CD14-positive monocyte (primary cell): ENCODE results near the gene PHC3. TPM values are rescaled to one million over a fixed set of nuclear protein-coding genes. Genes with fewer than 3 reads are reported as not detected.
A peak's percentile ranks its signal among the peaks of the same experiment; 100 is the strongest.

ENCODE experiments used
- DNase-seq, 3 donors: peaks; one replicate each; pipeline ENCODE4 v3.0.0-alpha.2; 2011 to 2022
- H2AFZ ChIP-seq: 2 replicates; pipeline ENCODE4 v1.6.0; 2012; ENCODE audit warnings: mild to moderate bottlenecking, low read depth, low read length, inconsistent platforms; ENCODE audit not compliant: insufficient read depth, poor library complexity, severe bottlenecking
- H3K27ac ChIP-seq, 2 donors: 1 replicate in 1 of 2; 2 replicates in 1 of 2; pipeline ENCODE4 v1.5.1; 2012 to 2013; ENCODE audit warnings: low read length in 2 of 2, control low read depth in 1 of 2, inconsistent platforms in 1 of 2, low read depth in 1 of 2, mild to moderate bottlenecking in 1 of 2
- H3K27me3 ChIP-seq, 2 donors: one replicate each; pipeline versions ENCODE4 v1.6.0 to v1.6.1; 2011 to 2013; ENCODE audit warnings: low read length in 2 of 2; ENCODE audit not compliant: control insufficient read depth in 2 of 2, insufficient read depth in 2 of 2
- H3K36me3 ChIP-seq, 2 donors: replicated peaks in 1 of 2; 1 replicate in 1 of 2; 2 replicates in 1 of 2; pipeline versions ENCODE4 v1.5.1 to v1.6.1; 2012 to 2013; ENCODE audit warnings: low read length in 2 of 2, control low read depth in 1 of 2, inconsistent platforms in 1 of 2, mild to moderate bottlenecking in 1 of 2; ENCODE audit not compliant: insufficient read depth in 2 of 2, control insufficient read depth in 1 of 2
- H3K4me1 ChIP-seq, 2 donors: 1 replicate in 1 of 2; 2 replicates in 1 of 2; pipeline versions ENCODE4 v1.5.1 to v1.6.1; 2012 to 2013; ENCODE audit warnings: low read length in 2 of 2, control low read depth in 1 of 2, inconsistent platforms in 1 of 2, mild to moderate bottlenecking in 1 of 2, moderate library complexity in 1 of 2; ENCODE audit not compliant: insufficient read depth in 2 of 2, control insufficient read depth in 1 of 2
- H3K4me2 ChIP-seq: replicated peaks from 2 replicates; pipeline ENCODE3; 2012; ENCODE audit warnings: low read length, moderate library complexity, mild to moderate bottlenecking; ENCODE audit not compliant: poor library complexity, severe bottlenecking; ENCODE audit errors: extremely low read depth
- H3K4me3 ChIP-seq, 3 experiments: fragments of 200-600 bp in 1 of 3; sonication (generic) in 1 of 3; replicated peaks in 1 of 3; 1 replicate in 2 of 3; 2 replicates in 1 of 3; pipeline ENCODE4 v1.5.1; 2011 to 2013; ENCODE audit warnings: low read length in 3 of 3, mild to moderate bottlenecking in 3 of 3, control low read depth in 2 of 3, low read depth in 2 of 3, inconsistent platforms in 1 of 3, moderate library complexity in 1 of 3
- H3K79me2 ChIP-seq: 2 replicates; pipeline ENCODE4 v1.6.0; 2012; ENCODE audit warnings: mild to moderate bottlenecking, control low read depth, inconsistent platforms, low read length, moderate library complexity; ENCODE audit not compliant: insufficient read depth
- H3K9ac ChIP-seq: 2 replicates; pipeline ENCODE4 v1.6.0; 2017; ENCODE audit warnings: low read length, mild to moderate bottlenecking; ENCODE audit not compliant: insufficient read depth, poor library complexity, severe bottlenecking
- H3K9me3 ChIP-seq, 2 donors: replicated peaks in 1 of 2; 1 replicate in 1 of 2; 2 replicates in 1 of 2; pipeline versions ENCODE4 v1.5.1 to v1.6.1; 2012 to 2013; ENCODE audit warnings: low read length in 2 of 2, control low read depth in 1 of 2; ENCODE audit not compliant: control insufficient read depth in 1 of 2, insufficient read depth in 1 of 2
- H4K20me1 ChIP-seq: 2 replicates; pipeline ENCODE4 v1.6.0; 2012; ENCODE audit warnings: mild to moderate bottlenecking, low read length, control low read depth, moderate library complexity; ENCODE audit not compliant: insufficient read depth
- H3K27ac Mint-ChIP-seq, 7 donors: one replicate each; pipeline ENCODE4 v1.8.0; 2020; ENCODE audit warnings: mild to moderate bottlenecking in 7 of 7, mixed read lengths in 7 of 7, moderate library complexity in 6 of 7, inconsistent platforms in 2 of 7
- H3K27me3 Mint-ChIP-seq, 3 donors: one replicate each; pipeline ENCODE4 v1.8.0; 2021 to 2022; ENCODE audit warnings: low read depth in 3 of 3, mild to moderate bottlenecking in 3 of 3, mixed read lengths in 3 of 3, moderate library complexity in 3 of 3, inconsistent platforms in 1 of 3
- H3K36me3 Mint-ChIP-seq, 2 donors: one replicate each; pipeline ENCODE4 v1.8.0; 2020; ENCODE audit warnings: mixed read lengths in 2 of 2, inconsistent platforms in 1 of 2, mild to moderate bottlenecking in 1 of 2
- H3K4me1 Mint-ChIP-seq: one replicate; pipeline ENCODE4 v1.8.0; 2020; ENCODE audit warnings: mild to moderate bottlenecking, mixed read lengths
- H3K4me3 Mint-ChIP-seq, 2 donors: one replicate each; pipeline ENCODE4 v1.8.0; 2020; ENCODE audit warnings: mild to moderate bottlenecking in 2 of 2, mixed read lengths in 2 of 2, moderate library complexity in 1 of 2
- H3K9me3 Mint-ChIP-seq, 7 donors: one replicate each; pipeline ENCODE4 v1.8.0; 2020 to 2022; ENCODE audit warnings: mixed read lengths in 7 of 7, mild to moderate bottlenecking in 6 of 7, moderate library complexity in 6 of 7, inconsistent platforms in 2 of 7
- WGBS: methylation state at CpG from one replicate; pipeline ENCODE4 v1.1.5; 2013; ENCODE audit warnings: missing lambda C conversion rate; ENCODE audit not compliant: insufficient coverage; 5-methylcytosine and 5-hydroxymethylcytosine counted together
- intact Hi-C, 2 donors: fragments of 100-400 bp; cut with micrococcal nuclease; formaldehyde crosslinking; loops; one replicate each; pipeline versions ENCODE4 v1.15.0 to v1.15.1; 2023
- polyA plus RNA-seq, 3 donors: library from polyadenylated mRNA; depleted of rRNA in 1 of 3; unstranded in 2 of 3; stranded (reverse) in 1 of 3; fragments of 300-500 nt in 2 of 3; fragments of >200 nt in 1 of 3; fragmentation: Illumina TruSeq in 2 of 3; gene quantifications; 1 replicate in 2 of 3; 2 replicates in 1 of 3; pipeline ENCODE4 v1.2.3, GENCODE V29; 2012 to 2021
- TF ChIP-seq, protein P1 (sequence below): fragments of 200-600 bp; IDR thresholded peaks from one replicate; pipeline ENCODE4 v1.8.0; 2022; ENCODE audit warnings: antibody characterized with exemption, mild to moderate bottlenecking

The PHC3 gene
- polyA plus RNA-seq, 3 donors: 7.5 to 26.1 (median 12.6) TPM

DNA sequence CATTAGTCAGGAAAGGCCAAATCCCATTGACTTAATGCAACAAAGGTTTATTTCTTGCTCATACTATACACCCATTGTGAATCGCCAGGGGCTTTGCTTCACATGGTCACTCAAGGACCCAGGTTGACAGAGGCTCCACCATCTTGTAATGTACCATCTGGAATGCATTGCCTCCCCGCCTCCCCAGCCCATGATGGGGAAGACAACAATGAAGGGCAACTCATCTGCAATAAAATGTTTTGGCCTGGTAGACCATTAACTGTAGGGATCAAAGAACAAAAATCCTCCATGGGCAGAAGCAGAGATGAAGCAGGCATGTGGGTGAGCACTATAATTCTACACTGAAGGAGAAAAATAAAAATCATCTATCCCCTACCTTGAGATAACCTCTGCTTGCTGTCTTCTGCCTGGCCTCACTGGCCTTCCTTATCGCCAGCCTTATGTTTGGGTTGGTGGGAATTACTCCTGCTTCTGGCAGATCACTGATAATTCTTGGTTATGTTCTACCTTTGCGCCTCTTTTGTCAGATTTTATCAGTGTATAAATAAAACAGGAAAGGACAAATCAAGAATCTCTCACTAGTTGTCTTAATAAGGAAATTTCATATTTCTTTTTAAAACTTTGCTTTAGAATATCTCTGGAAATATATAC lies 106.0 kb downstream of the PHC3 start:
- peaks cover 6 to 20% (median 12%) of the 10 kb centered on the region in 7 donors for H3K9me3 Mint-ChIP-seq
- H3K4me1 ChIP-seq: no peaks in the 10 kb centered on the region
- peaks cover 12% of the 10 kb centered on the region for H3K79me2 ChIP-seq
- TF ChIP-seq, protein P1, sequence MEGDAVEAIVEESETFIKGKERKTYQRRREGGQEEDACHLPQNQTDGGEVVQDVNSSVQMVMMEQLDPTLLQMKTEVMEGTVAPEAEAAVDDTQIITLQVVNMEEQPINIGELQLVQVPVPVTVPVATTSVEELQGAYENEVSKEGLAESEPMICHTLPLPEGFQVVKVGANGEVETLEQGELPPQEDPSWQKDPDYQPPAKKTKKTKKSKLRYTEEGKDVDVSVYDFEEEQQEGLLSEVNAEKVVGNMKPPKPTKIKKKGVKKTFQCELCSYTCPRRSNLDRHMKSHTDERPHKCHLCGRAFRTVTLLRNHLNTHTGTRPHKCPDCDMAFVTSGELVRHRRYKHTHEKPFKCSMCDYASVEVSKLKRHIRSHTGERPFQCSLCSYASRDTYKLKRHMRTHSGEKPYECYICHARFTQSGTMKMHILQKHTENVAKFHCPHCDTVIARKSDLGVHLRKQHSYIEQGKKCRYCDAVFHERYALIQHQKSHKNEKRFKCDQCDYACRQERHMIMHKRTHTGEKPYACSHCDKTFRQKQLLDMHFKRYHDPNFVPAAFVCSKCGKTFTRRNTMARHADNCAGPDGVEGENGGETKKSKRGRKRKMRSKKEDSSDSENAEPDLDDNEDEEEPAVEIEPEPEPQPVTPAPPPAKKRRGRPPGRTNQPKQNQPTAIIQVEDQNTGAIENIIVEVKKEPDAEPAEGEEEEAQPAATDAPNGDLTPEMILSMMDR: no peak
- H3K9ac ChIP-seq: no peak overlapping the region
- no peaks in the 10 kb centered on the region for H4K20me1 ChIP-seq
- H2AFZ ChIP-seq: no peak overlapping the region
- no peak overlapping the region for H3K4me3 ChIP-seq
- no peaks in the 10 kb centered on the region for H3K4me1 Mint-ChIP-seq
- peaks cover 6 to 16% of the 10 kb centered on the region in 2 donors for H3K9me3 ChIP-seq
- H3K36me3 ChIP-seq: peaks cover 0 to 23% of the 10 kb centered on the region in 2 donors
- no peaks in the 10 kb centered on the region for H3K27me3 ChIP-seq
- intact Hi-C loops: no loop called here
- H3K4me2 ChIP-seq: no peak overlapping the region
- H3K27ac Mint-ChIP-seq: peak overlapping the region in 2 of 7 donors; percentile 4 to 46
- no peak for DNase-seq
- peaks cover 0 to 4% (median 0%) of the 10 kb centered on the region in 3 donors for H3K27me3 Mint-ChIP-seq
- no peak overlapping the region for H3K4me3 Mint-ChIP-seq
- no peak overlapping the region for H3K27ac ChIP-seq
- 100% methylated on average over 1 of the region's 4 CpGs for WGBS
- peaks cover 16 to 44% of the 10 kb centered on the region in 2 donors for H3K36me3 Mint-ChIP-seq

- Histone ChIP-seq H4K20me1 (no peaks in the 10 kb centered on the region), H3K27me3 (no peaks in the 10 kb centered on the region), H3K36me3 (peaks cover 0 to 14% of the 10 kb centered on the region in 2 donors), H3K27ac (no peak overlapping the region), H2AFZ (no peak overlapping the region), H3K79me2 (no peaks in the 10 kb centered on the region), H3K9ac (no peak overlapping the region), H3K4me3 (no peak overlapping the region), H3K4me1 (no peaks in the 10 kb centered on the region), H3K4me2 (no peak overlapping the region), H3K9me3 (peaks cover 0 to 8% of the 10 kb centered on the region in 2 donors)
- Mint-ChIP-seq H3K36me3 (peaks cover 28 to 31% of the 10 kb centered on the region in 2 donors), H3K27ac (no peak overlapping the region), H3K27me3 (peaks cover 0 to 2% (median 0%) of the 10 kb centered on the region in 3 donors), H3K4me1 (no peaks in the 10 kb centered on the region), H3K4me3 (no peak overlapping the region), H3K9me3 (peaks cover 2 to 28% (median 5%) of the 10 kb centered on the region in 7 donors)
- TF ChIP-seq, protein P1: no peak
- WGBS: 99% methylated on average over 9 of the region's 18 CpGs
- intact Hi-C loops: no loop called here
- DNase-seq: no peak
These were observed 117.4 kb downstream of the PHC3 start for GRCh38 chr3:170064108-170064507.
